HepG2 (cell line): ENCODE data around the gene ANO9. TPM values are rescaled to one million over a fixed set of nuclear protein-coding genes. Genes with fewer than 3 reads are reported as not detected.

Experiments
- AHDC1 ChIP-seq: sonication (generic); formaldehyde crosslinking; IDR thresholded peaks from 2 replicates; pipeline ENCODE4 v1.5.1; 2020; ENCODE audit warnings: mild to moderate bottlenecking, missing genetic modification reagents, borderline replicate concordance
- JUN ChIP-seq: sonication (generic); formaldehyde crosslinking; IDR thresholded peaks from 2 replicates; pipeline ENCODE4 v1.4.0; 2020; ENCODE audit warnings: mild to moderate bottlenecking, missing genetic modification reagents
- KMT2B ChIP-seq: IDR thresholded peaks from 2 replicates; pipeline ENCODE4 v1.6.1; 2016; ENCODE audit warnings: missing genetic modification reagents, missing compliant biosample characterization
- NCOA2 ChIP-seq: sonication (generic); formaldehyde crosslinking; IDR thresholded peaks from 2 replicates; pipeline ENCODE4 v1.8.0; 2022; ENCODE audit warnings: inconsistent platforms
- NKX3-1 ChIP-seq: sonication (generic); formaldehyde crosslinking; IDR thresholded peaks from 2 replicates; pipeline ENCODE4 v1.5.0; 2020; ENCODE audit warnings: missing genetic modification reagents
- SAFB2 ChIP-seq: sonication (generic); formaldehyde crosslinking; IDR thresholded peaks from 2 replicates; pipeline ENCODE4 v1.5.1; 2020; ENCODE audit warnings: missing genetic modification reagents, low read depth, mild to moderate bottlenecking, borderline replicate concordance
- TFDP1 ChIP-seq: IDR thresholded peaks from 2 replicates; pipeline ENCODE4 v1.6.1; 2016; ENCODE audit warnings: missing compliant biosample characterization, missing genetic modification reagents, borderline replicate concordance
- TFE3 ChIP-seq: IDR thresholded peaks from 2 replicates; pipeline ENCODE4 v1.6.1; 2016
- THAP7 ChIP-seq: sonication (generic); formaldehyde crosslinking; IDR thresholded peaks from 2 replicates; pipeline ENCODE4 v1.8.1; 2023; ENCODE audit warnings: mild to moderate bottlenecking, missing genetic modification reagents
- TSC22D2 ChIP-seq: sonication (generic); formaldehyde crosslinking; IDR thresholded peaks from 2 replicates; pipeline ENCODE4 v1.5.1; 2020; ENCODE audit warnings: missing genetic modification reagents, mild to moderate bottlenecking, borderline replicate concordance
- WIZ ChIP-seq: sonication (generic); formaldehyde crosslinking; IDR thresholded peaks from 2 replicates; pipeline ENCODE4 v1.5.1; 2020; ENCODE audit warnings: mild to moderate bottlenecking, missing genetic modification reagents
- ZNF432 ChIP-seq: sonication (generic); formaldehyde crosslinking; IDR thresholded peaks from 2 replicates; pipeline ENCODE4 v1.5.0; 2020; ENCODE audit warnings: missing genetic modification reagents, mild to moderate bottlenecking, borderline replicate concordance
- ZNF800 ChIP-seq: sonication (generic); formaldehyde crosslinking; IDR thresholded peaks from 2 replicates; pipeline ENCODE4 v1.4.0; 2020; ENCODE audit warnings: missing genetic modification reagents
- polyA plus RNA-seq, 8 experiments: library from polyadenylated mRNA; depleted of rRNA in 3 of 8; stranded (reverse) in 7 of 8; unstranded in 1 of 8; fragments of >200 nt; fragmentation: Illumina TruSeq in 4 of 8; extraction: Trizol in 4 of 8; gene quantifications; 2 replicates each; pipeline versions ENCODE4 v1.2.1 to v1.2.3, GENCODE V29; 2011 to 2016; ENCODE audit warnings: low read depth in 4 of 8, missing spikeins in 1 of 8, mixed read lengths in 1 of 8; ENCODE audit not compliant: insufficient read depth in 1 of 8
- total RNA-seq, 5 experiments: library from RNA; depleted of rRNA; stranded (reverse); fragments of >200 nt; fragmentation: Illumina TruSeq; extraction: Trizol; gene quantifications; 2 replicates each; pipeline ENCODE4 v1.2.3, GENCODE V29; 2016; ENCODE audit warnings: low read depth in 1 of 5

The ANO9 gene
- total and polyA plus RNA-seq, 2 of the 13 experiments (the other 11 are each of a cell fraction or from before 2014, with no cell fraction given), result 8.9 to 14.3 TPM

GRCh38 chr11:394034-394857, 47.6 kb downstream of the ANO9 start, which contains the start of gene PKP3 (continued):
- TF ChIP-seq THAP7, result no peak
- no peak for TF ChIP-seq ZNF800 (CRISPR knock-in tag)
- TF ChIP-seq WIZ, result 0 out of 2 replicates have a peak, but pooled peaks have one; percentile 51
- TF ChIP-seq SAFB2 (CRISPR knock-in tag), result no peak
- no peak for TF ChIP-seq AHDC1
- TF ChIP-seq JUN (CRISPR knock-in tag), result no peak
- TF ChIP-seq NKX3-1 (CRISPR knock-in tag), result peak; percentile 47; the same call in 1 of the 2 replicates
- no peak for TF ChIP-seq TFE3 (CRISPR knock-in tag)
- TF ChIP-seq ZNF432 (CRISPR knock-in tag), result no peak
- TF ChIP-seq NCOA2 (CRISPR knock-in tag), result no peak
- peak; percentile 16; the same call in 1 of the 2 replicates for TF ChIP-seq TFDP1 (CRISPR knock-in tag)
- TF ChIP-seq TSC22D2 (CRISPR knock-in tag), result no peak
- no peak for TF ChIP-seq KMT2B
